HepG2 (cell line): Measurements from ENCODE around the gene GPR32. TPM values are rescaled to one million over a fixed set of nuclear protein-coding genes. Genes with fewer than 3 reads are reported as not detected.

Experiments used
- ATAC-seq: fragments of 200-7000 bp; cut with Tn5 transposase; 3 replicates; pipeline ENCODE4 v1.9.1; 2020; ENCODE audit warnings: mild to moderate bottlenecking, moderate library complexity
- BruUV-seq: library from RNA; stranded (reverse); fragments of 400-500 nt; replicated peaks from 2 replicates; lab custom pipeline; 2021; lab: Mats Ljungman, UMichigan
- CTCF ChIA-PET: fragments of 300-600 bp; formaldehyde crosslinking; extraction: SDS; loops from one replicate; lab custom pipeline; 2021; ENCODE audit warnings: low total read pairs, inconsistent platforms, low intra/inter-chr PET ratio; lab: Yijun Ruan, JAX
- POLR2A ChIA-PET: fragments of 350-600 bp; sonication (Branson Sonifier 250); formaldehyde crosslinking; loops from one replicate; lab custom pipeline; 2020; ENCODE audit warnings: antibody characterized with exemption, inconsistent platforms; lab: Yijun Ruan, JAX
- DNase-seq: peaks from one replicate; pipeline ENCODE4 v3.0.0-alpha.2; 2015; ENCODE audit warnings: low spot score
- FAIRE-seq: peaks from 3 replicates; lab custom pipeline; 2011; peaks lifted over from hg19 to GRCh38; lab: Jason Lieb, UNC
- H2AFZ ChIP-seq: one replicate; pipeline ENCODE4 v1.6.1; 2011; ENCODE audit warnings: low read length, inconsistent platforms
- H3K27ac ChIP-seq: fragments of 300-600 bp; 3 replicates; pipeline ENCODE4 v1.8.0; 2011; ENCODE audit warnings: mixed run types, mild to moderate bottlenecking, mixed read lengths, low read length, inconsistent platforms; ENCODE audit not compliant: insufficient read depth; ENCODE audit errors: extremely low read length
- H3K27me3 ChIP-seq, 2 experiments: fragments of 200-600 bp in 1 of 2; 2 replicates in 1 of 2; 3 replicates in 1 of 2; pipeline versions ENCODE4 v1.6.0 to v1.8.0; 2011; ENCODE audit warnings: low read length in 2 of 2, mild to moderate bottlenecking in 2 of 2, moderate library complexity in 2 of 2, inconsistent platforms in 1 of 2; ENCODE audit not compliant: insufficient read depth in 2 of 2, control insufficient read depth in 1 of 2
- H3K36me3 ChIP-seq, 2 experiments: fragments of 200-600 bp in 1 of 2; replicated peaks in 1 of 2; 2 replicates in 1 of 2; 3 replicates in 1 of 2; pipeline versions ENCODE4 v1.5.1 to v1.8.0; 2011; ENCODE audit warnings: low read length in 2 of 2, inconsistent platforms in 1 of 2; ENCODE audit not compliant: insufficient read depth in 2 of 2, control insufficient read depth in 1 of 2
- H3K4me1 ChIP-seq: 2 replicates; pipeline ENCODE4 v1.5.1; 2012; ENCODE audit warnings: low read length, inconsistent platforms; ENCODE audit not compliant: insufficient read depth
- H3K4me2 ChIP-seq: 2 replicates; pipeline ENCODE4 v1.6.0; 2011; ENCODE audit warnings: low read depth, low read length, inconsistent platforms
- H3K4me3 ChIP-seq, 3 experiments: fragments of 200-600 bp in 1 of 3; sonication (generic), shearing (Covaris generic) in 1 of 3; replicated peaks in 1 of 3; 2 replicates each; pipeline ENCODE4 v1.5.1; 2011 to 2016; ENCODE audit warnings: low read length in 3 of 3, inconsistent platforms in 2 of 3, low read depth in 2 of 3, mild to moderate bottlenecking in 2 of 3, control low read depth in 1 of 3, mixed read lengths in 1 of 3; ENCODE audit not compliant: insufficient read depth in 1 of 3
- H3K79me2 ChIP-seq: one replicate; pipeline ENCODE4 v1.6.1; 2011; ENCODE audit warnings: low read length, inconsistent platforms; ENCODE audit not compliant: insufficient read depth
- H3K9ac ChIP-seq: 2 replicates; pipeline ENCODE4 v1.6.0; 2011; ENCODE audit warnings: mild to moderate bottlenecking, low read depth, low read length, inconsistent platforms; ENCODE audit not compliant: insufficient read depth
- H3K9me3 ChIP-seq: 2 replicates; pipeline ENCODE4 v1.5.1; 2012; ENCODE audit warnings: mild to moderate bottlenecking, low read length
- H4K20me1 ChIP-seq: 2 replicates; pipeline ENCODE4 v1.6.0; 2011; ENCODE audit warnings: inconsistent platforms, mild to moderate bottlenecking, low read length, moderate library complexity; ENCODE audit not compliant: insufficient read depth
- ARID2 ChIP-seq: sonication (generic); formaldehyde crosslinking; IDR thresholded peaks from 2 replicates; pipeline ENCODE4 v1.8.1; 2022; ENCODE audit warnings: mild to moderate bottlenecking, missing genetic modification reagents, borderline replicate concordance
- CBX1 ChIP-seq: IDR thresholded peaks from one replicate; pipeline ENCODE4 v1.6.1; 2016; ENCODE audit warnings: antibody characterized with exemption, low read depth
- FOXM1 ChIP-seq: sonication (generic); formaldehyde crosslinking; IDR thresholded peaks from 2 replicates; pipeline ENCODE4 v1.5.0; 2020; ENCODE audit warnings: missing genetic modification reagents
- JUNB ChIP-seq: sonication (generic); formaldehyde crosslinking; IDR thresholded peaks from 2 replicates; pipeline ENCODE4 v1.8.0; 2022; ENCODE audit warnings: missing genetic modification reagents, mild to moderate bottlenecking, borderline replicate concordance
- NFE2L1 ChIP-seq: sonication (generic); formaldehyde crosslinking; IDR thresholded peaks from 2 replicates; pipeline ENCODE4 v1.4.0; 2020; ENCODE audit warnings: missing genetic modification reagents, mild to moderate bottlenecking, borderline replicate concordance
- NFRKB ChIP-seq: fragments of 450-650 bp; IDR thresholded peaks from 2 replicates; pipeline ENCODE4 v1.6.1; 2017
- NR2C2 ChIP-seq: sonication (generic); formaldehyde crosslinking; IDR thresholded peaks from 2 replicates; pipeline ENCODE4 v1.4.0; 2020; ENCODE audit warnings: missing genetic modification reagents, mild to moderate bottlenecking, moderate library complexity, borderline replicate concordance
- RFX5 ChIP-seq: IDR thresholded peaks from 2 replicates; pipeline ENCODE4 v1.6.1; 2011; ENCODE audit warnings: low read depth, low read length, improper control_type of control experiment
- SSRP1 ChIP-seq: IDR thresholded peaks from 2 replicates; pipeline ENCODE4 v1.6.1; 2016; ENCODE audit warnings: control low read depth
- TBX3 ChIP-seq: fragments of 450-650 bp; IDR thresholded peaks from 2 replicates; pipeline ENCODE4 v1.6.1; 2017; ENCODE audit warnings: antibody characterized with exemption, mild to moderate bottlenecking, inconsistent platforms, borderline replicate concordance
- ZFP36 ChIP-seq: fragments of 150-350 bp; IDR thresholded peaks from 2 replicates; pipeline ENCODE4 v1.6.1; 2018; ENCODE audit warnings: borderline replicate concordance, low read length, low read depth; ENCODE audit not compliant: partially characterized antibody
- ZFP36L2 ChIP-seq: sonication (generic); formaldehyde crosslinking; IDR thresholded peaks from 2 replicates; pipeline ENCODE4 v1.4.0; 2020; ENCODE audit warnings: missing genetic modification reagents
- ZMYM3 ChIP-seq: sonication (generic); formaldehyde crosslinking; IDR thresholded peaks from 2 replicates; pipeline ENCODE4 v1.5.1; 2020; ENCODE audit warnings: mild to moderate bottlenecking, missing genetic modification reagents
- ZNF605 ChIP-seq: sonication (generic); formaldehyde crosslinking; IDR thresholded peaks from 2 replicates; pipeline ENCODE4 v1.8.0; 2022; ENCODE audit warnings: mild to moderate bottlenecking, missing genetic modification reagents
- WGBS: methylation state at CpG from one replicate; pipeline ENCODE4 v1.1.6; 2017; ENCODE audit warnings: low lambda C conversion rate; 5-methylcytosine and 5-hydroxymethylcytosine counted together
- in situ Hi-C: cut with HindIII; loops from 2 replicates; pipeline ENCODE4 v1.10.0; 2017; ENCODE audit warnings: low pct_unique_long_range_greater_than_20kb; ENCODE audit not compliant: extremely low pct_ligation_motif_present
- intact Hi-C: fragments of 100-400 bp; cut with micrococcal nuclease; formaldehyde crosslinking; loops from one replicate; pipeline ENCODE4 v1.10.0; 2022; ENCODE audit not compliant: unreplicated experiment
- polyA plus RNA-seq, 8 experiments: library from polyadenylated mRNA; depleted of rRNA in 3 of 8; stranded (reverse) in 7 of 8; unstranded in 1 of 8; fragments of >200 nt; fragmentation: Illumina TruSeq in 4 of 8; extraction: Trizol in 4 of 8; gene quantifications; 2 replicates each; pipeline versions ENCODE4 v1.2.1 to v1.2.3, GENCODE V29; 2011 to 2016; ENCODE audit warnings: low read depth in 4 of 8, missing spikeins in 1 of 8, mixed read lengths in 1 of 8; ENCODE audit not compliant: insufficient read depth in 1 of 8
- total RNA-seq, 5 experiments: library from RNA; depleted of rRNA; stranded (reverse); fragments of >200 nt; fragmentation: Illumina TruSeq; extraction: Trizol; gene quantifications; 2 replicates each; pipeline ENCODE4 v1.2.3, GENCODE V29; 2016; ENCODE audit warnings: low read depth in 1 of 5
- TF ChIP-seq, protein P1 (sequence below): IDR thresholded peaks from 2 replicates; pipeline ENCODE4 v1.6.1; 2016; ENCODE audit warnings: missing compliant biosample characterization, missing genetic modification reagents, borderline replicate concordance
- TF ChIP-seq, protein P2 (sequence below): sonication (generic); formaldehyde crosslinking; IDR thresholded peaks from 2 replicates; pipeline ENCODE4 v1.5.0; 2020; ENCODE audit warnings: missing genetic modification reagents
- TF ChIP-seq, protein P3 (sequence below): sonication (generic); formaldehyde crosslinking; IDR thresholded peaks from 2 replicates; pipeline ENCODE4 v1.4.0; 2020; ENCODE audit warnings: mild to moderate bottlenecking, missing genetic modification reagents
- TF ChIP-seq, protein P4 (sequence below): sonication (generic); formaldehyde crosslinking; IDR thresholded peaks from 2 replicates; pipeline ENCODE4 v1.5.0; 2020; ENCODE audit warnings: missing genetic modification reagents

GPR32 gene
- total and polyA plus RNA-seq, 2 of the 13 experiments (the other 11 are each of a cell fraction or from before 2014, with no cell fraction given): not detected

DNA sequence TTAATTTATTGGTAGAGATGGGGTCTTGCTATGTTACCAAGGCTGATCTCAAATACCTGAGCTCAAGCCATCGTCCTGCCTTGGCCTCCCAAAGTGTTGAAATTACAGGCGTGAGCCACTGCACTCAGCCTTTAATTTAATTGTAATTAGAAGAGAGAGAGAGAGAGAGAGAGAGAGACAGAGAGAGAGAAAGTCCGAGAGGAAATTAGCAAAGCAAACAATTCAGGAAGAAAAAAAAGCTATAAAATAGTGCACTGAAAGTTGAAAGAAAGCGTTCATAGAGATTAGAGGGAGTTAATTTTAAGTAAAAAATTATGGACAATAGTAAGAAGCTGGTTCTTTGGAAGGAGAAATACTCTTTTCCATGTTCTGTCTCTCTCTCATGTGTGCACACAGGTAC lies 7.0 kb downstream of the GPR32 start:
- no peak for DNase-seq
- Histone ChIP-seq H3K4me2 (no peak overlapping the region), H3K9ac (no peak overlapping the region), H2AFZ (no peak overlapping the region), H3K27ac (no peak overlapping the region), H3K4me1 (no peaks in the 10 kb centered on the region), H3K36me3 (no peaks in the 10 kb centered on the region), H3K79me2 (no peaks in the 10 kb centered on the region), H3K27me3 (peaks cover 0 to 31% of the 10 kb centered on the region in 2 experiments; a peak in 3 of 5 replicates), H3K9me3 (no peaks in the 10 kb centered on the region), H4K20me1 (no peaks in the 10 kb centered on the region), H3K4me3 (no peak overlapping the region)
- WGBS: 2% methylated on average over 4 of the region's 4 CpGs
- intact Hi-C loops (no loop called here), in situ Hi-C loops (loop anchor here (25.0 kb wide), 1 partner anchor 415 kb away; the partner anchor contains the start of gene NAPSA)
- no peak for TF ChIP-seq RFX5
- TF ChIP-seq NR2C2 (CRISPR knock-in tag): no peak
- no peak for TF ChIP-seq FOXM1 (CRISPR knock-in tag)
- TF ChIP-seq, protein P1, sequence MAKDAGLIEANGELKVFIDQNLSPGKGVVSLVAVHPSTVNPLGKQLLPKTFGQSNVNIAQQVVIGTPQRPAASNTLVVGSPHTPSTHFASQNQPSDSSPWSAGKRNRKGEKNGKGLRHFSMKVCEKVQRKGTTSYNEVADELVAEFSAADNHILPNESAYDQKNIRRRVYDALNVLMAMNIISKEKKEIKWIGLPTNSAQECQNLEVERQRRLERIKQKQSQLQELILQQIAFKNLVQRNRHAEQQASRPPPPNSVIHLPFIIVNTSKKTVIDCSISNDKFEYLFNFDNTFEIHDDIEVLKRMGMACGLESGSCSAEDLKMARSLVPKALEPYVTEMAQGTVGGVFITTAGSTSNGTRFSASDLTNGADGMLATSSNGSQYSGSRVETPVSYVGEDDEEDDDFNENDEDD: no peak
- TF ChIP-seq ARID2 (CRISPR knock-in tag): no peak
- TF ChIP-seq ZMYM3: no peak
- no peak for TF ChIP-seq ZNF605 (CRISPR knock-in tag)
- no peak for TF ChIP-seq SSRP1
- TF ChIP-seq, protein P2, sequence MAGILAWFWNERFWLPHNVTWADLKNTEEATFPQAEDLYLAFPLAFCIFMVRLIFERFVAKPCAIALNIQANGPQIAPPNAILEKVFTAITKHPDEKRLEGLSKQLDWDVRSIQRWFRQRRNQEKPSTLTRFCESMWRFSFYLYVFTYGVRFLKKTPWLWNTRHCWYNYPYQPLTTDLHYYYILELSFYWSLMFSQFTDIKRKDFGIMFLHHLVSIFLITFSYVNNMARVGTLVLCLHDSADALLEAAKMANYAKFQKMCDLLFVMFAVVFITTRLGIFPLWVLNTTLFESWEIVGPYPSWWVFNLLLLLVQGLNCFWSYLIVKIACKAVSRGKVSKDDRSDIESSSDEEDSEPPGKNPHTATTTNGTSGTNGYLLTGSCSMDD (CRISPR knock-in tag): no peak
- no peak for TF ChIP-seq TBX3
- no peak for TF ChIP-seq ZFP36
- TF ChIP-seq, protein P3, sequence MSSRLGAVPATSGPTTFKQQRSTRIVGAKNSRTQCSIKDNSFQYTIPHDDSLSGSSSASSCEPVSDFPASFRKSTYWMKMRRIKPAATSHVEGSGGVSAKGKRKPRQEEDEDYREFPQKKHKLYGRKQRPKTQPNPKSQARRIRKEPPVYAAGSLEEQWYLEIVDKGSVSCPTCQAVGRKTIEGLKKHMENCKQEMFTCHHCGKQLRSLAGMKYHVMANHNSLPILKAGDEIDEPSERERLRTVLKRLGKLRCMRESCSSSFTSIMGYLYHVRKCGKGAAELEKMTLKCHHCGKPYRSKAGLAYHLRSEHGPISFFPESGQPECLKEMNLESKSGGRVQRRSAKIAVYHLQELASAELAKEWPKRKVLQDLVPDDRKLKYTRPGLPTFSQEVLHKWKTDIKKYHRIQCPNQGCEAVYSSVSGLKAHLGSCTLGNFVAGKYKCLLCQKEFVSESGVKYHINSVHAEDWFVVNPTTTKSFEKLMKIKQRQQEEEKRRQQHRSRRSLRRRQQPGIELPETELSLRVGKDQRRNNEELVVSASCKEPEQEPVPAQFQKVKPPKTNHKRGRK (CRISPR knock-in tag): no peak
- no peak for TF ChIP-seq JUNB (CRISPR knock-in tag)
- no peak for TF ChIP-seq ZFP36L2 (CRISPR knock-in tag)
- TF ChIP-seq CBX1: no peak
- TF ChIP-seq, protein P4, sequence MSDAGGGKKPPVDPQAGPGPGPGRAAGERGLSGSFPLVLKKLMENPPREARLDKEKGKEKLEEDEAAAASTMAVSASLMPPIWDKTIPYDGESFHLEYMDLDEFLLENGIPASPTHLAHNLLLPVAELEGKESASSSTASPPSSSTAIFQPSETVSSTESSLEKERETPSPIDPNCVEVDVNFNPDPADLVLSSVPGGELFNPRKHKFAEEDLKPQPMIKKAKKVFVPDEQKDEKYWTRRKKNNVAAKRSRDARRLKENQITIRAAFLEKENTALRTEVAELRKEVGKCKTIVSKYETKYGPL (CRISPR knock-in tag): no peak
- TF ChIP-seq NFRKB: no peak
- no peak for TF ChIP-seq NFE2L1
- BruUV-seq: no TSS peak
- ChIA-PET POLR2A (no interaction called here), CTCF (no interaction called here)
- no peak for ATAC-seq
- no peak for FAIRE-seq
